ENCODE data around the gene HSPE1.
"Not testable (repeated sequence)": the region's sequence is repeated elsewhere in the genome, so short reads cannot be mapped to it uniquely, and the experiment has no call there.

Gene HSPE1

GRCh38 chr2:197551260-197551659 lies 51.1 kb downstream of the HSPE1 start:
- DNase-seq, result not testable (repeated sequence)

All from right kidney (tissue), 1 donor.